Endothelial cell of hepatic sinusoid (primary cell): ENCODE results near the gene GRIK4.

Source experiments
- in situ Hi-C: cut with HindIII; loops from 2 replicates; pipeline ENCODE4 v1.10.0; 2017; ENCODE audit warnings: low sequenced_read_pairs

The GRIK4 gene

GRCh38 chr11:120898568-120898967 is 387.0 kb downstream of the GRIK4 start:
- in situ Hi-C loops = no loop called here

DNA sequence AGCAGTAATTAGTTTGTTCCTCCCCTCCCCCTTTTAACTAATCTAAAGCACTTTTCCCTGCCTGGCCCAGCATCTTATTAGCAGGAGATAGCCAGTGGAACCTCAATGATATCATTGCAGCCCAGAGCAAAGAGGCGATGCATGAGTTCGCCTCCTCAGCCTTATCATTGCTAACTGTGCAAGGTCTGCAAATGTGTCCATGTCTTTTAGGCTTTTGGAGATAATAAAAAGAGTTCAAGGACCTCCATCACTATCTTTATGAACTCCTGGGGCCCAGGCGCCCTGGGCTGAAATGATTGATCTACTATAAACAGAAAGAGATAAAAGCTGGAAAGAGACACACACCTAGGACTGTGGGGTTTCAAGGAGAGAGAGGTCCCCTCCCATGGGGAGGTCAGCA is 388.2 kb downstream of the GRIK4 start:
- in situ Hi-C loops = no loop called here

GRCh38 chr11:120900643-120901042 is 389.1 kb downstream of the GRIK4 start:
- in situ Hi-C loops = no loop called here

GRCh38 chr11:120903686-120904085 is 392.1 kb downstream of the GRIK4 start:
- in situ Hi-C loops = no loop called here

DNA sequence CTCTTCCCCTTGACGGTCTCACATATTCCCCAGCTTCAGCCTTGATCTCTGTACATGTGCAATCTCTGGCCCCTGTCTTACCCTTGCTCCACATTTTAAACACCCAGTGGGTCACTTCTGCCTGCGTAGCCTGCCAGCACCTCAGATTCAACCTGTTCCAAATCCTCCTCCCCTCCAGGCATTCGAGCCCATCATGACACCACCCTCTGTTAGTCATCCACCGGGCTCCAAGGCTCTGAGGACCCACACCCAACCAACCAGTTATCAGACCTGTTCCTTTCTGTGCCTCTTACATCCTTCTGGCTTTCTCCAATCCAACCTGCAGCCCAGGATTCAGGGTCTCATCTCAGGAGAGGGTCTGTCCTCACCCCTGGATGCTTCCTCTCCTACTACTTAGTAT is 392.6 kb downstream of the GRIK4 start:
- in situ Hi-C loops = no loop called here

GRCh38 chr11:120906766-120907165 is 395.2 kb downstream of the GRIK4 start:
- in situ Hi-C loops = no loop called here

- in situ Hi-C loops = no loop called here
Observed at GRCh38 chr11:120907971-120908370, 396.4 kb downstream of the GRIK4 start.

GRCh38 chr11:120908461-120909181 is 397.1 kb downstream of the GRIK4 start:
- in situ Hi-C loops = no loop called here

GRCh38 chr11:120909676-120910416 is 398.3 kb downstream of the GRIK4 start:
- in situ Hi-C loops = no loop called here

DNA sequence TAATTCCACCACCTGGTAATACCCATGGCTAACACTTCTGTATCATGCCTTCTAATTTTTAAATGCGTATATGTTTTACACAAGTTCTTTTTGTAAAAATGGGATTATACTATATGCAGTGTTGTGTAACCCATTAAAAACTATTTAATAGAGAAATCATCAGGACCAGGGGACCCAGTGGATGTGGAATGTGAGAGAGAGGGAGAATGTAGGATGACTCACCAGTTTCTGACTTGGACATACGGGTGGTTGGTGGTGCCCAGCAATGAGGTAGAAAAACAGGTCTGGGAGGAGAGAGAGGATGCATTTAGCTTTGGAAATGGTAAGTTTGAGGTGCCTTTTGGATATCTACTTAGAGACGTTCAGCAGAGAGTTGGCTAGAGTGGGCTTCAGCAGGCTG is 400.4 kb downstream of the GRIK4 start:
- in situ Hi-C loops = no loop called here

- in situ Hi-C loops = no loop called here
Observed at GRCh38 chr11:120912504-120912903, 401.0 kb downstream of the GRIK4 start.

GRCh38 chr11:120912915-120913314 is 401.4 kb downstream of the GRIK4 start:
- in situ Hi-C loops = no loop called here

GRCh38 chr11:120914021-120914420 is 402.5 kb downstream of the GRIK4 start:
- in situ Hi-C loops = no loop called here

- in situ Hi-C loops = no loop called here
Observed at GRCh38 chr11:120914601-120915000, 403.1 kb downstream of the GRIK4 start.

- in situ Hi-C loops = no loop called here
Observed at GRCh38 chr11:120917559-120918239, 406.2 kb downstream of the GRIK4 start.

GRCh38 chr11:120918257-120918656 is 406.7 kb downstream of the GRIK4 start:
- in situ Hi-C loops = no loop called here

DNA sequence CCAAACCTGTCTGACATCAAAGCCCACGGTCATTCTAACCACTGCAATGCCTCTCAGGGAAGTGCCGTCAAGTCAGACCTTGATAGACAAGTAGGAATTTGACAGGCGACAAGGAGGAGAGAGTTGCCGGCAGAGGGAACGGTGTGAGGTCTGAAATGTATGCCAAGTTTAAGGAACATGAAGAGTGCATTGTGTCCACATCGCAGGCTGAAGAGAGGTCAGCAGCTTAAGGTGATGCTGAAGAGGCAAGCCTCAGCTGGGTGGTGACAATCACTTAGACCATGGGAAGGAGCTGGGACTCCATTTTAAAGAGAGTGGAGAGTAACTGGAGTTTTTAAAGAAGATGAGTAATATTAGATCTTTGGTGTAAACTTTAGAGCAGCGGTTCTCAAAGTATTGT is 407.5 kb downstream of the GRIK4 start:
- in situ Hi-C loops = no loop called here

GRCh38 chr11:120919566-120919965 is 408.0 kb downstream of the GRIK4 start:
- in situ Hi-C loops = no loop called here

DNA sequence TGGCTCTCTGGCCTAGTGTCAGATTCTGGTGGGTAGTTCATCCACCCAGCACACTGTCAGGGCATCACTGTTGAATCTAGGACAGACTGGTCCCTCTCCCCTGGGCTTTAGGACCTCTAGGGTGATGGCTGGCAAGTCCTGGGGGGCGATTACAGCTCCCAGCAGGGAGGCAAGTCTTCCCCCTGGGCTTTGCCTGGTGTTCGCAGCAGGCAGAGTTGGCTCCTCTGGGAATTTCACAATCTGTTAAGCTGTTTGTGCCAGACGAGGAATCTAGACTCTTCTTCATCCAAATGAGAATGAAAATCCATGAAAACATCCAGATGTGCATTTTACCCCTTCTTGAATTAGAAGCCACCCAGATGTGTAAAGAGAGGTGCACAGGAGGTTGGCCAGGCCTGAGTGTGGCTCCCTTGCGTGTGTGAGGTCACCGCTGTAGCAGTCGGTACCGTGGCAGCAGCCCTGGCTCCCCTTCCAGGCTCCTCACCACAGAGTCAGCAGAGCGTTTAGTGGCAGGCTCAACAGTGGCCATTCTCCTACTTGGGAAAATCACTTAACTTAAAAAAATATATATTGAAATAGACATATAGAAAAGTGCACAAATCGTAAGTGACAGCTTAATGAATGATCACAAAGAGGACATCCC is 412.4 kb downstream of the GRIK4 start:
- in situ Hi-C loops = no loop called here

DNA sequence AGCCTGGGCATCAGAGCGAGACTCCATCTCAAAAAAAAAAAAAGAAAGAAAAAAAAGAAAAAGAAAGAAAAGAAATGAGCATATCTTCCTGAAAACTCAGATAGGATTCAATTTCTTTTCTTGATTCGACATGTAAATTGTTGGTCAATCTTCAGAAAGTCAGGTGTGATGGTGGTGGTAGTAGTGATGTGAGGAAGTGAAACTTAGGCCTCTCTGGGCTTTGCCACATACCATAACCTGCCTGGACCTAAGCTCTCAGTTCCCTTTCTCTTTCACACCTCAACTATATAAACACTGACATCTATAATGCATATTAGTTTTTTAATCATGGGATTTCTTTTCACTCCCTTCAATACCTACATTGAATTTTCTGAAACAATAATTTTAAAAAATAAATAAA is 414.4 kb downstream of the GRIK4 start:
- in situ Hi-C loops = no loop called here

DNA sequence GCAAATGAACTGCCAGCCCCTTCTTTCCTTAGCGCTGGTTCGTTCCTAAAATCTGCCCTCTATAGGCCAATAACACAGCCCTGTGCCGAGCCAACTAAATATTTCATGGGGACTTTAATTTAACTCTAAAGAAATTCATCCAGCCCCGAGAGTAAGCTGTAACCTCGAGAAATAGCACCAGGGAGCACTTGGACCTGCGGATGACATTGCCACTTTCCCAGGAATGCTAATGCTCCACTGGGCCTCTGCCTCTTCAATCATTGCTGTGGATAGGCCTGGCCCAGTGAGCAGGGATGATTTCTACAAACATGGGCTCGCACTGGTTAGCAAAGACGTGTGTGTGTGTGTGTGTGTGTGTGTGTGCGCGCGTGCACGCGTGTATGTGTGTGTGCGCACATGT is 417.1 kb downstream of the GRIK4 start:
- in situ Hi-C loops = no loop called here
